ENCODE data around the gene CREG2.

- no peak for TF ChIP-seq CTCF (IDR thresholded peaks at IDR 0.05; ENCODE audit: poor library complexity, severe bottlenecking)
- no peak for TF ChIP-seq EZH2 (IDR thresholded peaks at IDR 0.05; ENCODE audit: borderline replicate concordance, insufficient read depth, low read length, poor library complexity, severe bottlenecking)
- TF ChIP-seq EP300 (conservative IDR thresholded peaks at IDR 0.05; ENCODE audit: poor library complexity, severe bottlenecking) = no peak
- TF ChIP-seq RAD21 (conservative IDR thresholded peaks at IDR 0.05) = no peak
- TF ChIP-seq POLR2AphosphoS5 (IDR thresholded peaks at IDR 0.05) = no peak
Observed at GRCh38 chr2:101311696-101312017, 75.6 kb downstream of the CREG2 start.

All from neural cell (in vitro differentiated cells).